K562 (cell line): ENCODE measurements around the gene PATL1. TPM values are rescaled to one million over a fixed set of nuclear protein-coding genes. Genes with fewer than 3 reads are reported as not detected.

Experiments used
- ATAC-seq: fragments of 200-7000 bp; cut with Tn5 transposase; 3 replicates; pipeline ENCODE4 v1.9.1; 2020; ENCODE audit warnings: moderate library complexity
- BruUV-seq: library from RNA; stranded (reverse); fragments of 400-500 nt; replicated peaks from 2 replicates; lab custom pipeline; 2021; lab: Mats Ljungman, UMichigan
- CTCF ChIA-PET: fragments of 300-600 bp; formaldehyde crosslinking; extraction: SDS; loops from one replicate; lab custom pipeline; 2021; ENCODE audit warnings: low intra/inter-chr PET ratio; lab: Yijun Ruan, JAX
- POLR2A ChIA-PET: fragments of 300-600, 350-650 bp; sonication (Branson Sonifier 250); formaldehyde crosslinking; extraction: SDS; loops from one replicate; lab custom pipeline; 2021; ENCODE audit warnings: antibody characterized with exemption, inconsistent platforms; lab: Yijun Ruan, JAX
- DNase-seq, 4 experiments: peaks; one replicate each; pipeline versions ENCODE4 v3.0.0 to v3.0.0-alpha.2; 2011 to 2018; ENCODE audit warnings: low spot score in 3 of 4, mixed read lengths in 3 of 4; ENCODE audit errors: extremely low read depth in 1 of 4
- FAIRE-seq: peaks from 2 replicates; lab custom pipeline; 2011; peaks lifted over from hg19 to GRCh38; lab: Jason Lieb, UNC
- H2AFZ ChIP-seq: 2 replicates; pipeline ENCODE4 v1.6.0; 2011; ENCODE audit warnings: low read depth, low read length, control low read depth, inconsistent platforms
- H3K27ac ChIP-seq: fragments of 200-600 bp; 3 replicates; pipeline ENCODE4 v1.8.0; 2011; ENCODE audit warnings: low read depth, mild to moderate bottlenecking, control low read depth, inconsistent platforms, low read length, moderate library complexity, mixed read lengths; ENCODE audit errors: extremely low read depth
- H3K27me3 ChIP-seq, 2 experiments: fragments of 300-600 bp in 1 of 2; 2 replicates in 1 of 2; 3 replicates in 1 of 2; pipeline versions ENCODE4 v1.6.0 to v1.8.0; 2011; ENCODE audit warnings: inconsistent platforms in 2 of 2, low read length in 2 of 2, mild to moderate bottlenecking in 1 of 2, mixed read lengths in 1 of 2, moderate library complexity in 1 of 2; ENCODE audit not compliant: control insufficient read depth in 2 of 2, insufficient read depth in 2 of 2
- H3K36me3 ChIP-seq: fragments of 300-600 bp; 3 replicates; pipeline ENCODE4 v1.8.0; 2011; ENCODE audit warnings: mild to moderate bottlenecking, low read length, inconsistent platforms; ENCODE audit not compliant: control insufficient read depth, insufficient read depth
- H3K4me1 ChIP-seq, 2 experiments: fragments of 200-600 bp in 1 of 2; replicated peaks in 1 of 2; 2 replicates in 1 of 2; 3 replicates in 1 of 2; pipeline versions ENCODE4 v1.5.1 to v1.8.0; 2011; ENCODE audit warnings: inconsistent platforms in 2 of 2, low read length in 2 of 2, mild to moderate bottlenecking in 1 of 2, mixed read lengths in 1 of 2, moderate library complexity in 1 of 2; ENCODE audit not compliant: control insufficient read depth in 2 of 2, insufficient read depth in 2 of 2
- H3K4me2 ChIP-seq: 2 replicates; pipeline ENCODE4 v1.6.1; 2011; ENCODE audit warnings: low read length, control low read depth, inconsistent platforms, mixed read lengths; ENCODE audit not compliant: insufficient read depth
- H3K4me3 ChIP-seq: fragments of 200-600 bp; sonication (generic), shearing (Covaris generic); 2 replicates; pipeline ENCODE4 v1.5.1; 2016; ENCODE audit warnings: control low read depth, inconsistent platforms
- H3K79me2 ChIP-seq: fragments of 200-600 bp; 3 replicates; pipeline ENCODE4 v1.8.0; 2011; ENCODE audit warnings: low read length, inconsistent platforms; ENCODE audit not compliant: control insufficient read depth, insufficient read depth
- H3K9ac ChIP-seq, 2 experiments: 2 replicates each; pipeline versions ENCODE4 v1.6.0 to v1.6.1; 2011; ENCODE audit warnings: low read depth in 2 of 2, low read length in 2 of 2, control low read depth in 1 of 2, inconsistent platforms in 1 of 2, mild to moderate bottlenecking in 1 of 2, mixed read lengths in 1 of 2; ENCODE audit not compliant: insufficient read depth in 1 of 2
- H3K9me1 ChIP-seq: one replicate; pipeline ENCODE4 v1.6.0; 2011; ENCODE audit warnings: inconsistent platforms, mild to moderate bottlenecking, low read length, moderate library complexity; ENCODE audit not compliant: control insufficient read depth, insufficient read depth
- H3K9me3 ChIP-seq: replicated peaks from 2 replicates; pipeline ENCODE4 v1.5.1; 2011; ENCODE audit warnings: low read depth, low read length, inconsistent platforms; ENCODE audit not compliant: control insufficient read depth, insufficient read depth
- H4K20me1 ChIP-seq: replicated peaks from 2 replicates; pipeline ENCODE4 v1.6.1; 2011; ENCODE audit warnings: low read length, inconsistent platforms, mixed read lengths; ENCODE audit not compliant: control insufficient read depth, insufficient read depth
- RBM25 ChIP-seq: fragments of 200-400 bp; formaldehyde crosslinking; IDR thresholded peaks from 2 replicates; pipeline ENCODE4 v1.6.1; 2018; ENCODE audit warnings: low read length, low read depth, moderate library complexity; ENCODE audit not compliant: severe bottlenecking
- SIN3A ChIP-seq, 2 experiments: fragments of 150-350 bp in 1 of 2; IDR thresholded peaks; 2 replicates each; pipeline ENCODE4 v1.6.1; 2011 to 2016; ENCODE audit warnings: borderline replicate concordance in 2 of 2, low read depth in 2 of 2, low read length in 2 of 2, mild to moderate bottlenecking in 2 of 2, moderate library complexity in 2 of 2; ENCODE audit not compliant: control insufficient read depth in 1 of 2
- SOX6 ChIP-seq: fragments of 450-650 bp; IDR thresholded peaks from 2 replicates; pipeline ENCODE4 v1.6.1; 2014; ENCODE audit warnings: mild to moderate bottlenecking
- ZNF511 ChIP-seq: sonication (generic); formaldehyde crosslinking; IDR thresholded peaks from 2 replicates; pipeline ENCODE4 v1.8.0; 2022; ENCODE audit warnings: mild to moderate bottlenecking, missing genetic modification reagents
- WGBS: fragments of 100-300 bp; shearing (Covaris generic); methylation state at CpG from one replicate; pipeline ENCODE4 v1.1.6; 2016; ENCODE audit warnings: low coverage, mixed read lengths; ENCODE audit not compliant: insufficient coverage; ENCODE audit errors: missing lambda C conversion rate; 5-methylcytosine and 5-hydroxymethylcytosine counted together
- in situ Hi-C: fragments of 300-500 bp; cut with MboI; formaldehyde crosslinking; loops from 4 replicates; pipeline ENCODE4 v1.15.0; 2018; ENCODE audit warnings: inconsistent platforms, mixed read lengths
- intact Hi-C: fragments of 100-400 bp; cut with micrococcal nuclease; formaldehyde crosslinking; loops from 2 replicates; pipeline ENCODE4 v1.14.2; 2022
- polyA plus RNA-seq, 8 experiments: library from polyadenylated mRNA; depleted of rRNA in 4 of 8; stranded (reverse) in 5 of 8; unstranded in 3 of 8; fragments of >200 nt; fragmentation: Nextera tagmentation in 2 of 8; fragmentation: Illumina TruSeq in 1 of 8; extraction: Ambion mirVana in 2 of 8; extraction: Trizol in 1 of 8; gene quantifications; 2 replicates each; pipeline versions ENCODE4 v1.2.1 to v1.2.3, GENCODE V29; 2011 to 2014; ENCODE audit warnings: inconsistent platforms in 1 of 8, missing spikeins in 1 of 8
- total RNA-seq, 7 experiments: library from RNA; depleted of rRNA in 6 of 7; stranded (reverse); fragments of >200 nt in 6 of 7; fragmentation: Illumina TruSeq in 2 of 7; extraction: Trizol in 2 of 7; gene quantifications; 2 replicates each; pipeline versions ENCODE4 v1.2.1 to v1.2.3, GENCODE V29; 2011 to 2021; ENCODE audit warnings: low replicate concordance in 1 of 7

Gene PATL1
- total and polyA plus RNA-seq, 9 of the 15 experiments (the other 6 are each of a cell fraction or from before 2014, with no cell fraction given): 3.2 to 48.0 (median 16.4) TPM

GRCh38 chr11:59678118-59678812 is 9.4 kb upstream of the PATL1 start:
- Histone ChIP-seq H3K27ac (no peak overlapping the region), H3K9me1 (no peaks in the 10 kb centered on the region), H2AFZ (no peak overlapping the region), H4K20me1 (no peaks in the 10 kb centered on the region), H3K4me3 (no peak overlapping the region), H3K36me3 (no peaks in the 10 kb centered on the region), H3K27me3 (no peaks in the 10 kb centered on the region), H3K79me2 (no peaks in the 10 kb centered on the region), H3K9me3 (no peaks in the 10 kb centered on the region), H3K4me1 (peaks cover 11 to 15% of the 10 kb centered on the region in 2 experiments; a peak in 4 of 5 replicates), H3K9ac (no peak overlapping the region), H3K4me2 (no peak overlapping the region)
- no TSS peak for BruUV-seq
- TF ChIP-seq ZNF511 (CRISPR knock-in tag) (no peak), RBM25 (peak; percentile 57), SOX6 (peak; percentile 35; the same call in 1 of the 2 replicates), SIN3A (IDR thresholded peaks at IDR 0.05; ENCODE audit: borderline replicate concordance in 2 of 2, control insufficient read depth in 1 of 2, low read depth in 2 of 2, low read length in 2 of 2) (no peak)
- DNase-seq (peak in 1 of 4 experiments; percentile 20), FAIRE-seq (no peak), ATAC-seq (no peak)
- intact Hi-C loops (no loop called here), in situ Hi-C loops (loop anchor here (25.0 kb wide), 1 partner anchor 491 kb away; no protein-coding TSS in a partner anchor)
- ChIA-PET CTCF (no interaction called here), POLR2A (interaction anchor here (1.5 to 1.8 kb wide), 2 partner anchors 9 to 14 kb away, joined by 4 to 6 read pairs; partner anchors contain the start of gene PATL1)
- 41% methylated on average over 2 of the region's 2 CpGs for WGBS
